GM21381 (cell line): Measurements from ENCODE around the gene ACTRT2.

ENCODE experiments used
- ATAC-seq: cut with Tn5 transposase; IDR thresholded peaks from one replicate; pipeline ENCODE4 v1.9.1; 2021; ENCODE audit warnings: mild to moderate bottlenecking, moderate library complexity; ENCODE audit not compliant: unreplicated experiment

ACTRT2 gene

DNA sequence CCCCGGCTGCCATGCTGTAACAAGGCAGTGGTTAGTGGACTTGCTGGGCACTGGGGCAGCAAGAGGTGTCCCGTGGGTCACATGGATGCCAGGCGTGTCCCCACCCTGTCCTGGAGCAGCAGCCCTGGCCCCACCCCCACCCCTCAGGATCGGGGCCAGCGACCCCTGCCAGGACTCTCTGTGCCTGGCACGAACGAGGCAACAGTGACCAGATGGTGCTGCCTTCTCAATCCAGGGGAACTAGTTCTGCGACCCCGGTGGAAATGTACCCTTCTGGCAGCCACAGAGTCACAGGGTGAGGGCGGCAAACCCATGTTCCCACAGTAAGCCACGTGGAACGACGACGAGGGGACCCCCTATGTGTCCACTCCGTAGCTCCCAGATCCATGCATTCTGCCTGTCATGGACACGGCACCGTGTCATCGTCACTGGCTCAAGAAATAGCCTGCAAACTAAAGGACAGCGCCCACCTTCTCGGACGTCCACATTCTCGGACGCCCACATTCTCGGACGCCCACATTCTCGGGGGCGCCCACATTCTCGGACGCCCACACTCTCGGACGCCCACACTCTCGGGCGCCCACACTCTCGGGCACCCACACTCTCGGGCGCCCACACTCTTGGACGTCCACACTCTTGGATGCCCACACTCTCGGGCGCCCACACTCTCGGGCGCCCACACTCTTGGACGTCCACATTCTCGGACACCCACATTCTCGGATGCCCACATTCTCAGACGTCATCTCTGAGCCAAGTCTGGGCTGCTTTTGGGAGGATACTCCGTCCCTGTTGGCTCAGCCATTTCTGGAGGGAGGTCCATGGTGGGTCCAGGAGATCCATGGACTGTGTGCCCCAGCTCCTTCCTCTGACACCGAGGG lies 19.6 kb upstream of the ACTRT2 start:
- ATAC-seq = no peak

- no peak for ATAC-seq
Measured at GRCh38 chr1:3002349-3003038, 18.8 kb upstream of the ACTRT2 start.

GRCh38 chr1:3003039-3003940 lies 18.0 kb upstream of the ACTRT2 start:
- ATAC-seq = no peak

DNA sequence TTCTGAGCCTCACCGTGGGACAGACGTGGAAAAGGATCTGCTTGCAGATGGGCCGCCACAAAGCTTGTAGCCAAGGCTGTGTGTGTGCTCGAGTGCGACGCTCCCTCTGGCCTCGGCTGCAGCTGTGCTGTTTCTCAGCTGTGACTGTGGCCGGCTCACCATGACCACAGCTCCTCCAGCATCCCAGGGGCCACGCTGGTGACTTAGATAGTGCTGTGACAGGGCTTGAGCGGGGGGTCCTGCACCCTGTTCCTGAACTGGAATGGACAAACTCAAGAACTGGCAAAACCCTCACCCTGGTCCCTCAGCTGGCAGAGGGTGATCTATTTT lies 17.4 kb upstream of the ACTRT2 start:
- ATAC-seq = no peak

DNA sequence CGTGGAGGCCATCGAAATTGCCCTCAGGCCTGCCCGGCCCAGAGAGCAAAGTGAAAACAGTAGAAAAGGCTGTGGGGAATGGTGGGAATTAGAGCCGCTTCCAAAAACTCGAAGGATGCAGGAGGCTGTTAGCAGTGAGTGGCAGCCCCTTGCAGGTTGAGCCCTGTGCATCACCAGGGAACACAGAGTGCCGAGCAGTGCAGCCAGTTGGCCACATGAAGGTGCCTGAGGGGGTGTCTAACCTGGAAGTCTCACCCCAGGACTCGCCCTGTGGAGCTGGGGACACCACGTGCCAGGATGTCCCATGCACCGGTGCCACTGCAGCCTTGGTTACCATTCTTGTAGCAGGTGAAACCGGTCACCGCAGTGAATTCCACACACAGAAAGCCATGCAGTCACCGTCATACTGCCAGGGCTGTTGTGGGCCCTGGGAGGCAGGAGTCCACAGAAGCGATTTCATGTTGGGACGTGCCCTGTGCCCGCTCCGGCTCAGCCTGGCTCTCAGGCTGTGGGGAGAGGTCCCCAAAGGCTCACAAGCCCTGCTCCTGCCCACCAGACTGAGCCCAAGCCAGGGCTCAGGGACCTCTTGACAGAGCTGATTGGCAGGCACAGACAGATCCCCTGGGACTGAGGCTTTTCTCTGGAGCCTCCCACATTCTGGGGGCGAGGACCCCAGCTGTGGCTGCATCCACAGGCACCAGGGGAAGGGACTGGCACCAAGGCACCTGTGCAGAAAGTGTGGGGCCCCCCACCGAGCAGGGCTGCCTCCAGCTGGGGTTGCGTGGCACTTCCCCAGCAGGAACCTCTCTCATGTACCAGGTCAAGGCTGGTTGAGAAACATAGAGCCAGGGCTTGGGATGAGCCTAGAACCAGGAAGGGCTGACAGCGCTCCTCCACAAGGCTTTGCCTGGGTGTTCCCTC lies 16.7 kb upstream of the ACTRT2 start:
- no peak for ATAC-seq

GRCh38 chr1:3005771-3006170 lies 15.5 kb upstream of the ACTRT2 start:
- no peak for ATAC-seq

DNA sequence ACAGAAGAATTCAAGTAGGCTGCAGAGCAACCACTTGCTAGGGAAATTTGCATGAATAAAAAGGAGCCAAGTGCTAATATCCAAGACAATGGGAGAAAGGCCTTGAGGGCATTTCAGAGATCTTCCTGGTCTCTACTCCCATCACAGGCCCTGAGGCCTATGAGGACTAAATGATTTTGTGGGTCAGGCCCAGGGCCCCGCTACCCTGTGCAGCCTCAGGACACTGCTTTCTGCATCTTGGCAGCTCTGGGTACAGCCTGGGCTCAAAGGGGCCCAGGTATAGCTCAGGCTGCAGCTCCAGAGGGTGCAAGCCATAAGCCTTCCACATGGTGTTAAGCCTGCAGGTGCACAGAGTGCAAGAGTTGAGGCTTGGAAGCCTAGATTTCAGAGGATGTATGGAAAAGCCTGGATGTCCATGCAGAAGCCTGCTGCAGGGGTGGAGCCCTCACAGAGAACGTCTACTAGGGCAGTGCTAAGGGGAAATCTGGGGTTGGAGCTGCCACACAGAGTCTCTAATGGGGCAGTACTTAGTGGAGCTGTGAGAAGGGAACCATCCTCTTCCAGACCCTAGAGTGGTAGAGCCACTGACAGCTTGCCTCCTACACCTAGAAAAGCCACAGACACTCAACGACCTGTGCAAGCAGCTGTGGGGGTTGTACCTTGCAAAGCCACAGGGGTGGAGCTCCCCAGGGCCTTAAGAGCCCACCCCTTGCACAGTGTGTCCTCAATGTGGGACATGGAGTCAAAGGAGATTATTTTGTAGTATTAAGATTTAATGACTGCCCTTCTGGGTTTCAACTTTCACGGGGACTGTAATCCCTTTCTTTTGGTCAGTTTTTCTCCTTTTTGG lies 13.7 kb upstream of the ACTRT2 start:
- ATAC-seq = no peak

DNA sequence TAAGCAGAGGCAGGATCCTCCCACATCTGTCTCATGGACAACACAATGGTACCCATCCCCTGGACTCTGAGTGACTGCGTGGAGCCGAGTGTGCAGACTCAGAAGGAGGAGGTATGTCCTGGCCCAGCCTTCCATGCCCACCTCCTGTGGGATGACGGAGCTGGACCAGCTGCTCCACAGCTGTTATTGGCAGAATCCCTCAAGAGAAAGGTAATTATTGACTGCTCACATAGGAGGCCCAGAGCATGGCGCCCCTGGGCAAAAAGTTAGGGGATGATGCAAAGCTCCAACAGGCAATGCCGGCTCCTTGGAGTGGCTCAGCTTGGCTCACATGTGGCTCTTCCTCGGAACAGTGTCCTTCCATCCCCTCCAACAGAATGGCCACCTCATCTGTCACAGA lies 12.2 kb upstream of the ACTRT2 start:
- no peak for ATAC-seq

DNA sequence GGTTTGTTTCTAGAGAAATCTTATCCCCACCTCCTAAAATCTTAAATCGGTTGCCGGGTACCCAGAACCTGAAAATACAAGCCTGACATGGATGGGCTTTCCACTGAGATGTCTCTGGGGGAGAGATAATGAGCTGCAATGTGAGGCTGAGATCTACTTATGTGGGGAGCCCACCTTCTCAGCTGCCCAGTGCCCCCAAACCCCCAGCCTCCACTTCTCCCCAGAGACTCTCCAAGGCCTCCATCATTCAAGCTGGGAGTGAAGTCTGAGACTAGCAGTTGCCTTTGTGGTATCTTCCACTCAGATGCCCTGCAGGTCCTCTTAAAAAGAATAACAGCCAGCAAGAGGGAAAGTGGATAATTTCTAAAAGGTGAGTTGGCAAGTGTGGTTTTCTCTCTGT lies 11.7 kb upstream of the ACTRT2 start:
- ATAC-seq = no peak

- no peak for ATAC-seq
Measured at GRCh38 chr1:3011127-3011526, 10.1 kb upstream of the ACTRT2 start.

DNA sequence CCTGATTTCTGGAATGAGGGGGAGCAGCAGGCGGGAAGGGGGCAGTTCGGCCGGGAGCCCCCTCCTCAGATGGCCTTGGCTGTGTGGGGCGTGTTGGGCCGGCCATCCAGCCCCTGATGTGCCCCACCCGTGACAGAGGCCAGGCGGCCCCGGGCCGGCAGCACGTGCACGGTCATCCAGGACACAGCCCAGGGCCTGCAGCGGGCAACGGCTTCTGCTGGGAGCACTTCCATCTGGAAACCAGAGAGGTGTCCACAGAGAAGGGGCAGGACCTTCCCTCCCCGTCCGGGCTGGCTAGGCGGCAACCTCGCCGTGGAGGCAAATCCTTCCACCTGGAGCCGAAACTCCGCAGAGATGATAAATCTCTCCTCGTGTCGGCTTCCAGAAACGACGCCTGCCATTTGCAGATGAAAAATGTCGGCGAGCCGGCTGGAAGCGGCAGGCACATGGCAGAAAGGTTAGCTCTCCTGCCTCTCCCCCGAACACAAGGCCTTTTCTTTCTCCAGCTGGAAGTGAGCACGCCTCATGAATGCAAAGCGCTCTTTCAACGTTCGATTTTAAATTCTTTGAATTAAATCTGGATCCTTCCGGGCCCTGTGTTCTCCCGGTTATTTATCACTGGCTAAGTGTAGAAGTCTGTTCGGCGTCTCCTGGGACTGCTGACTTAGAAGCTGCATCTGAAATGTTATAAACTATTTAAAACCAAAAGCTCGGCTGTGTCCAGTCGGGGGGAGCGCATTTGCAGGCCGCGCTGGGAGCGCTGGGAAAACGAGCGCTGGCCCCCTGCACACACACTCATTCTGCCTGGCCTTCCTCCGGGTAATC lies 9.4 kb upstream of the ACTRT2 start:
- ATAC-seq = no peak

DNA sequence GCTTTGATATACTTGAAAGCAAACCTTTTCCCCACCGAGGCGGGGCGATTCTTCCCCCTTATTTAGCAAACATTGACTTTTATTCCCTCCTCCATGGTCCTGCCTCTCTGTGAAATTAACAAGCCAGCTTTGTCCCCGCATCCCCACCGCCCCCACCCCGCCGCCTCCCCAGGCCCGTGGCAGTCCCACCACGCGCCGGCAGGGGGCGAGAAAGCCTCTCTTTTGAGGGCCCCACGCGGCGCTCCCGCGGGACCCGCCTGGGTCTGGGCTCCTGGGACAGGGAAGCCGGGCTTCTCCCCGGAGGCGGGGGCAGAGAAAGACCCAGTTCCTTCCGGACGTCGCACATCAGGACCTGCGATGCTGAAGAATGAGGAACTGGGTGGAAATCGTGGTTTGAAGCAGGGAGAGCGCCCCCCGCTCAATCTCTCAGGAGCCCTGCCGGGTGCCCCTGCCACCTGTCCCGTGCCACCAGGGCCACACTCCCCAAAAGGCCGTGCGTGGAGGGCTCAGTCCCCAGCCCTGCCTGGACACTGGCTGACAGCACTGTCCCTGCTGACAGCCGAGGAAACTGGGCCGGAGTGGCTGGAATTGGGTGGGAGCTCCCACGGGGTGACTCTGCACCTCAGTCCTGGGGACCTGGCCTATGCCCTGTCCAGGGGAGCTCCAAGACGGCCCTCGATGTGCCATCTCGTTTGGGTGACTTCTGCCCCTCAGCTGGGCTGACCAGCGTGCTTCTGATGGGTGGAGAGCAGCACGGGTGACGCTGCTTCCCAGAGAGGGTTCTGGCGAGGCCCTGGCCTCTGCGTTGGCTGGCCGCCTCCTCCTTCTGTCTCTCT lies 8.6 kb upstream of the ACTRT2 start:
- ATAC-seq = no peak

DNA sequence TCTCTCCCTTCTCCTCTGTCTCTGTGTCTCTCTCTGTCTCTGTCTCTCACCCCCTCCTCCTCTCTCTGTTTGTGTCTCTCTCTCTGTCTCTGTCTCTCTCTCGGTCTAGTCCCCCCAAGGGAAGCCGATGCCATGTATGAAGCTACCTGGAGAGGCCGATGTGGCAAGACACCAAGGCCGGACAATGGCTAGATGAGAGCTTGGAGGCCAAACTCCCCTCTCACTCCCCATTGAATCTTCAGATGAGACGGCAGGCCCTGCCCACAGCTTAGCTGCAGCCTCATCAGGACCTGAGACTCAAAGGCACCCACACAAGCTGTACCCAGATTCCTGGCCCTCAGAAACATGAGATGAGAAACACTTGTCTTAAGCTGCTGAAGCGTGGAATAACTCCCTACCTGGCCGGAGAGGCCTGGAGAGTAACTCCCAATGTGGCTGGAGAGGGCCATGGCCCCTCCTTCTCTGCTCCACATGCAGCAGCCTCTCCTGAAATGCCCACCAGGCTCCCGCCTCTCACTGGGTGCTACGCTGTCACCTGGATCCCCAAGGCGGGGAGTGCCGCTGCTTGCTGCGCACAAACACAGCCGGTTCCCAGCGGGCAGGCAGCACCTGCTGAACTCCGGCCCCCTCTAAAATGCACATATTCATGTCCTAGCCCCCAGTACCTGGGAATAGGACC lies 7.8 kb upstream of the ACTRT2 start:
- ATAC-seq = no peak

GRCh38 chr1:3014050-3014440 lies 7.2 kb upstream of the ACTRT2 start:
- ATAC-seq = no peak

- ATAC-seq = no peak
Measured at GRCh38 chr1:3014443-3015268, 6.6 kb upstream of the ACTRT2 start.

- no peak for ATAC-seq
Measured at GRCh38 chr1:3015269-3015635, 6.0 kb upstream of the ACTRT2 start.
